H1 (cell line): ENCODE results near the gene PREX1.

Experiments
- BRCA1 ChIP-seq: IDR thresholded peaks from 2 replicates; pipeline ENCODE4 v1.6.1; 2012; ENCODE audit warnings: low read depth, low read length, improper control_type of control experiment
- CEBPB ChIP-seq: IDR thresholded peaks from 2 replicates; pipeline ENCODE4 v1.6.1; 2012; ENCODE audit warnings: low read depth, low read length
- CTCF ChIP-seq, 3 experiments: IDR thresholded peaks; 1 replicate in 2 of 3; 2 replicates in 1 of 3; pipeline versions ENCODE4 v1.5.1 to v1.6.1; 2011; ENCODE audit warnings: low read length in 3 of 3, mild to moderate bottlenecking in 3 of 3, inconsistent platforms in 2 of 3, low read depth in 1 of 3, moderate library complexity in 1 of 3; ENCODE audit not compliant: insufficient read depth in 1 of 3; ENCODE audit errors: control extremely low read depth in 1 of 3
- E2F6 ChIP-seq: IDR thresholded peaks from 2 replicates; pipeline ENCODE4 v1.6.1; 2012; ENCODE audit warnings: inconsistent platforms
- EGR1 ChIP-seq: IDR thresholded peaks from 2 replicates; pipeline ENCODE4 v1.6.1; 2011; ENCODE audit warnings: low read depth, low read length, borderline replicate concordance
- EP300 ChIP-seq, 2 experiments: IDR thresholded peaks; 1 replicate in 1 of 2; 2 replicates in 1 of 2; pipeline ENCODE4 v1.6.1; 2011 to 2012; ENCODE audit warnings: low read depth in 2 of 2, low read length in 2 of 2, mild to moderate bottlenecking in 2 of 2, borderline replicate concordance in 1 of 2, inconsistent platforms in 1 of 2, moderate library complexity in 1 of 2
- FOSL1 ChIP-seq: IDR thresholded peaks from 2 replicates; pipeline ENCODE4 v1.6.1; 2011; ENCODE audit warnings: mild to moderate bottlenecking, low read depth, low read length, moderate library complexity; ENCODE audit not compliant: insufficient read depth
- KDM1A ChIP-seq: fragments of 200-600, 300-600 bp; sonication (generic); IDR thresholded peaks from 2 replicates; pipeline ENCODE4 v1.7.1; 2016; ENCODE audit warnings: mild to moderate bottlenecking, low read length, borderline replicate concordance
- MAX ChIP-seq: IDR thresholded peaks from 2 replicates; pipeline ENCODE4 v1.6.1; 2012; ENCODE audit warnings: inconsistent platforms
- POLR2A ChIP-seq, 2 experiments: IDR thresholded peaks; 1 replicate in 1 of 2; 2 replicates in 1 of 2; pipeline ENCODE4 v1.6.1; 2011; ENCODE audit warnings: low read depth in 2 of 2, low read length in 2 of 2, mild to moderate bottlenecking in 2 of 2; ENCODE audit errors: control extremely low read depth in 1 of 2
- POLR2AphosphoS5 ChIP-seq: IDR thresholded peaks from 2 replicates; pipeline ENCODE4 v1.6.1; 2011; ENCODE audit warnings: low read depth, low read length
- RXRA ChIP-seq: IDR thresholded peaks from 2 replicates; pipeline ENCODE4 v1.6.1; 2011; ENCODE audit warnings: low read depth, mild to moderate bottlenecking, low read length, moderate library complexity; ENCODE audit not compliant: insufficient read depth
- SIN3A ChIP-seq, 2 experiments: IDR thresholded peaks in 1 of 2; conservative IDR thresholded peaks in 1 of 2; 2 replicates each; pipeline ENCODE4 v1.6.1; 2011 to 2012; ENCODE audit warnings: low read length in 2 of 2, improper control_type of control experiment in 1 of 2, low read depth in 1 of 2, mild to moderate bottlenecking in 1 of 2
- SP2 ChIP-seq: IDR thresholded peaks from 2 replicates; pipeline ENCODE4 v1.6.1; 2012; ENCODE audit warnings: mild to moderate bottlenecking, low read length, inconsistent platforms

- TF ChIP-seq SIN3A (conservative IDR thresholded peaks at IDR 0.05 in 1 of 2, IDR thresholded peaks at IDR 0.05 in 1 of 2; ENCODE audit: low read depth in 1 of 2, low read length in 2 of 2) = no peak
- TF ChIP-seq SP2 = no peak
- TF ChIP-seq FOSL1 = no peak
- peak; percentile 44 to 62 (median 50) for TF ChIP-seq CTCF (IDR thresholded peaks at IDR 0.05; ENCODE audit: control extremely low read depth in 1 of 3, insufficient read depth in 1 of 3, low read depth in 1 of 3, low read length in 3 of 3)
- no peak for TF ChIP-seq E2F6
- TF ChIP-seq POLR2A (IDR thresholded peaks at IDR 0.05; ENCODE audit: control extremely low read depth in 1 of 2, low read depth in 2 of 2, low read length in 2 of 2) = no peak
- no peak for TF ChIP-seq CEBPB
- TF ChIP-seq BRCA1 = no peak
- TF ChIP-seq RXRA = no peak
- TF ChIP-seq EP300 (IDR thresholded peaks at IDR 0.05; ENCODE audit: borderline replicate concordance in 1 of 2, low read depth in 2 of 2, low read length in 2 of 2) = no peak
- TF ChIP-seq EGR1 = no peak
- TF ChIP-seq POLR2AphosphoS5 = no peak
- TF ChIP-seq KDM1A = no peak
- no peak for TF ChIP-seq MAX
These were observed 129.1 kb downstream of the PREX1 start for GRCh38 chr20:48698507-48699267.
